ENCODE results near the gene LMNA. TPM values are rescaled to one million over a fixed set of nuclear protein-coding genes. Genes with fewer than 3 reads are reported as not detected.

The LMNA gene
- total and polyA plus RNA-seq, 10 donors, result 33.9 to 279 (median 110) TPM

DNA sequence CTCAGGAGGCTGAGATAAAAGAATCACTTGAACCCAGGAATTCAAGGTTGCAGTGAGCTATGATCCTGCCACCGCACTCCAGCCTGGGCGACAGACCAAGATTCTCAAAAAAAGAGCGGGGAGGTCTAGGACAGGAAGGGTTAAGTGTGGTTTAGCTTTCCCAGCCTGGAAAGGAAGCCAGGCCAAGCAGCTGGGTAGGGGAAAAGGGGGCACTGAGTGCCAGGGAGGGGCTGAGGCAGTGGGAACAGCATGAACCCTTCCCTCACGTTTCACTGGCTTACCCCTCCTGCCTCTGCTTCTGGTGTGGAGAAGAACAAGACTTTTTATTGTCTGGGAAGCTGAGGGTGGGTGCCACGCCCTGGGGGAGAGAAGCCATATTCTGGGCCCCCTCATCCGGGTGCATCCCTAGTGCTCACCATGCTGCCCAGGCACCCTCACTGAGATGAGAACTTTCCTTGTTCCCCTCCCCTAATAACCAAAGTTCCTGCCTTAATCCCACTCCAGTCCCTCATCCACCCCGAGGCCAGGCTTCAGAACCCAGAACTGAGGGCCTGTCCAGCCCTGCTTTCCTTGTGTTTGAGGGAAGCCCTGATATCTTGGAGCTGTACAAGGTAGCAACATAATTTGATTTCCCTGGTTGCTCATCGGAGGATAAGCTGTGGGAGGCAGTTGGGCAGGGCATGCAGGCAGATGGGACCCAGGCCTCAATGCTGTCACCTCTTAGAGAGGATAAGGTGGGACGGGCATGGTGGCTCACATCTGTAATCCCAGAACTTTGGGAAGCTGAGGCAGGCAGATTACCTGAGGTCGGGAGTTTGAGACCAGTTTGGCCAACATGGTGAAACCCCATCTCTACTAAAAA lies 2.0 kb upstream of the LMNA start:
- H3K36me3 ChIP-seq, result no peaks in the 10 kb centered on the region
- WGBS, 5 donors, result 68 to 79% (median 73%) methylated on average over 10 of the region's 10 CpGs
- intact Hi-C loops (cut with DNase I; ENCODE audit: low total_unique reads), result no loop called here
- peak overlapping the region in 1 of 8 donors; percentile 8 for H3K27ac ChIP-seq
- H3K27me3 ChIP-seq (replicated peaks in 1 of 7), result peaks cover 0 to 60% (median 6%) of the 10 kb centered on the region in 7 donors
- H3K9me3 ChIP-seq, result no peaks in the 10 kb centered on the region
- no peak for TF ChIP-seq POLR2AphosphoS5 (IDR thresholded peaks at IDR 0.05)
- TF ChIP-seq, protein P1, sequence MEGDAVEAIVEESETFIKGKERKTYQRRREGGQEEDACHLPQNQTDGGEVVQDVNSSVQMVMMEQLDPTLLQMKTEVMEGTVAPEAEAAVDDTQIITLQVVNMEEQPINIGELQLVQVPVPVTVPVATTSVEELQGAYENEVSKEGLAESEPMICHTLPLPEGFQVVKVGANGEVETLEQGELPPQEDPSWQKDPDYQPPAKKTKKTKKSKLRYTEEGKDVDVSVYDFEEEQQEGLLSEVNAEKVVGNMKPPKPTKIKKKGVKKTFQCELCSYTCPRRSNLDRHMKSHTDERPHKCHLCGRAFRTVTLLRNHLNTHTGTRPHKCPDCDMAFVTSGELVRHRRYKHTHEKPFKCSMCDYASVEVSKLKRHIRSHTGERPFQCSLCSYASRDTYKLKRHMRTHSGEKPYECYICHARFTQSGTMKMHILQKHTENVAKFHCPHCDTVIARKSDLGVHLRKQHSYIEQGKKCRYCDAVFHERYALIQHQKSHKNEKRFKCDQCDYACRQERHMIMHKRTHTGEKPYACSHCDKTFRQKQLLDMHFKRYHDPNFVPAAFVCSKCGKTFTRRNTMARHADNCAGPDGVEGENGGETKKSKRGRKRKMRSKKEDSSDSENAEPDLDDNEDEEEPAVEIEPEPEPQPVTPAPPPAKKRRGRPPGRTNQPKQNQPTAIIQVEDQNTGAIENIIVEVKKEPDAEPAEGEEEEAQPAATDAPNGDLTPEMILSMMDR (IDR thresholded peaks at IDR 0.05 in 8 of 11, conservative IDR thresholded peaks at IDR 0.05 in 3 of 11), result no peak
- TF ChIP-seq POLR2A (IDR thresholded peaks at IDR 0.05), result no peak
- H3K4me3 ChIP-seq, result no peak overlapping the region
- H3K4me1 ChIP-seq, result peaks cover 11 to 51% (median 31%) of the 10 kb centered on the region in 6 donors
- no peak for DNase-seq

DNA sequence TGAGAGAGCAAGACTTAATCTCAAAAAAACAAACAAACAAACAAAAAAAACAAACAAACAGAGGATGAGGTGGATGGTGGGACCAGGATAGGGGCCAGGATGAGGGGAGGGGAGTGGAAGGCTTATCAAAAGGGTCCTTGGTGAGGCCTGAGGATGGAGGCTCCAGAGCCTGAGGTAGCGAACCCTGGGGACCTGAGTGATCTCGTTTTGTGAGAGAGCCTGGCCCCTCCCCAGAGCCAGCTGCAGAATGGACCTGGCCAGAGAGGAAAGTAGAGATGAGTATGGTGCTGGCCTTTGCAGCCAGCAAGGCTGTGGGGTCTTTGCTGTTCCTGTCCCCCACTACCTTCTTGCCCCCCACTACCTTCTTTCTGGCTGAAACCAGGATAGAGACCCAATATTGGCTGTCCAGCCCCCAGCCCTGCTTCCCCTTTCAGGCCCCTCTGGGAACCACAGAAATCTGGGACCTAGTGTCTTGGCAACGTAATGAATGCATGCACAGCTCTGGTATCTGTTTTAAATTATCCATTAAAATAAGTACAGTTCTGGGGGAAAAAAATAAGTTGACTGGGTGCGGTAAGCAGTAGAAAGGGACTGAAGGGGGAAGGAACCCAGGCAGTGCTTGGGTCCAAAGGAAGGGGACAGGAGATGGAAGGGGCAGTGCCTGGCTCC lies 1.1 kb upstream of the LMNA start:
- peaks cover 0 to 62% (median 6%) of the 10 kb centered on the region in 7 donors for H3K27me3 ChIP-seq (replicated peaks in 1 of 7)
- H3K4me3 ChIP-seq, result no peak overlapping the region
- peak overlapping the region in 5 of 8 donors; percentile 85 to 92 (median 87) for H3K27ac ChIP-seq
- intact Hi-C loops (cut with DNase I; ENCODE audit: low total_unique reads), result no loop called here
- H3K36me3 ChIP-seq, result no peaks in the 10 kb centered on the region
- H3K4me1 ChIP-seq, result peaks cover 11 to 60% (median 37%) of the 10 kb centered on the region in 6 donors
- no peak for DNase-seq
- TF ChIP-seq, protein P1 (IDR thresholded peaks at IDR 0.05 in 8 of 11, conservative IDR thresholded peaks at IDR 0.05 in 3 of 11), result no peak
- TF ChIP-seq POLR2AphosphoS5 (IDR thresholded peaks at IDR 0.05), result no peak
- no peak for TF ChIP-seq POLR2A (IDR thresholded peaks at IDR 0.05)
- H3K9me3 ChIP-seq, result no peaks in the 10 kb centered on the region
- WGBS, 5 donors, result 68 to 77% (median 75%) methylated on average over 4 of the region's 4 CpGs

DNA sequence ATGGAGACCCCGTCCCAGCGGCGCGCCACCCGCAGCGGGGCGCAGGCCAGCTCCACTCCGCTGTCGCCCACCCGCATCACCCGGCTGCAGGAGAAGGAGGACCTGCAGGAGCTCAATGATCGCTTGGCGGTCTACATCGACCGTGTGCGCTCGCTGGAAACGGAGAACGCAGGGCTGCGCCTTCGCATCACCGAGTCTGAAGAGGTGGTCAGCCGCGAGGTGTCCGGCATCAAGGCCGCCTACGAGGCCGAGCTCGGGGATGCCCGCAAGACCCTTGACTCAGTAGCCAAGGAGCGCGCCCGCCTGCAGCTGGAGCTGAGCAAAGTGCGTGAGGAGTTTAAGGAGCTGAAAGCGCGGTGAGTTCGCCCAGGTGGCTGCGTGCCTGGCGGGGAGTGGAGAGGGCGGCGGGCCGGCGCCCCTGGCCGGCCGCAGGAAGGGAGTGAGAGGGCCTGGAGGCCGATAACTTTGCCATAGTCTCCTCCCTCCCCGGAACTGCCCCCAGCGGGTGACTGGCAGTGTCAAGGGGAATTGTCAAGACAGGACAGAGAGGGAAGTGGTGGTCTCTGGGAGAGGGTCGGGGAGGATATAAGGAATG lies 505 bp downstream of the LMNA start:
- H3K4me1 ChIP-seq, result peaks cover 20 to 76% (median 53%) of the 10 kb centered on the region in 6 donors
- no peak for DNase-seq
- 0 to 3% (median 1%) methylated on average over 30 to 49 of the region's 49 CpGs for WGBS, 5 donors
- peak overlapping the region; percentile 58 to 97 (median 82) for H3K4me3 ChIP-seq
- peak overlapping the region; percentile 74 to 92 (median 86) for H3K27ac ChIP-seq
- intact Hi-C loops (cut with DNase I; ENCODE audit: low total_unique reads), result no loop called here
- no peaks in the 10 kb centered on the region for H3K36me3 ChIP-seq
- H3K9me3 ChIP-seq, result no peaks in the 10 kb centered on the region
- TF ChIP-seq POLR2A (IDR thresholded peaks at IDR 0.05) (no peak), POLR2AphosphoS5 (IDR thresholded peaks at IDR 0.05) (no peak)
- TF ChIP-seq, protein P1 (IDR thresholded peaks at IDR 0.05 in 8 of 11, conservative IDR thresholded peaks at IDR 0.05 in 3 of 11), result no peak
- peaks cover 0 to 62% (median 6%) of the 10 kb centered on the region in 7 donors for H3K27me3 ChIP-seq (replicated peaks in 1 of 7)

Data from spleen (tissue), 11 donors.